Heart right ventricle (tissue), 16 donors: ENCODE data around the gene NDST3. TPM values are rescaled to one million over a fixed set of nuclear protein-coding genes. Genes with fewer than 3 reads are reported as not detected.

Experiments used
- ATAC-seq, 8 donors: fragments of 200-7000 bp; cut with Tn5 transposase; one replicate each; pipeline ENCODE4 v1.9.1; 2020; ENCODE audit warnings: mild to moderate bottlenecking in 8 of 8, moderate library complexity in 8 of 8, moderate number of reproducible peaks in 1 of 8
- DNase-seq, 2 donors: peaks; one replicate each; pipeline ENCODE4 v3.0.0-alpha.2; 2020
- H3K27ac ChIP-seq, 10 donors: fragments of 200-600 bp; sonication (generic) in 2 of 10; one replicate each; pipeline versions ENCODE4 v1.5.0 to v1.8.0; 2020 to 2022; ENCODE audit warnings: mild to moderate bottlenecking in 3 of 10
- H3K27me3 ChIP-seq, 7 donors: fragments of 200-600 bp; one replicate each; pipeline ENCODE4 v1.8.0; 2021 to 2022; ENCODE audit warnings: mild to moderate bottlenecking in 2 of 7
- H3K36me3 ChIP-seq, 9 donors: fragments of 200-600 bp; sonication (generic) in 1 of 9; one replicate each; pipeline versions ENCODE4 v1.5.0 to v1.8.0; 2020 to 2022; ENCODE audit warnings: mild to moderate bottlenecking in 2 of 9
- H3K4me1 ChIP-seq, 9 donors: fragments of 200-600 bp; sonication (generic) in 1 of 9; one replicate each; pipeline versions ENCODE4 v1.5.0 to v1.8.0; 2020 to 2022; ENCODE audit warnings: mild to moderate bottlenecking in 4 of 9
- H3K4me3 ChIP-seq, 10 donors: fragments of 200-600 bp; sonication (generic) in 2 of 10; one replicate each; pipeline versions ENCODE4 v1.5.0 to v1.8.0; 2020 to 2022; ENCODE audit warnings: mild to moderate bottlenecking in 7 of 10, moderate library complexity in 2 of 10
- H3K9me3 ChIP-seq, 11 donors: fragments of 200-600 bp in 10 of 11; sonication (generic) in 2 of 11; one replicate each; pipeline versions ENCODE4 v1.5.0 to v1.8.0; 2013 to 2022; ENCODE audit warnings: mild to moderate bottlenecking in 2 of 11, control low read depth in 1 of 11, moderate library complexity in 1 of 11
- CTCF ChIP-seq, 9 donors: fragments of 200-600 bp; sonication (generic) in 2 of 9; IDR thresholded peaks; one replicate each; pipeline versions ENCODE4 v1.5.0 to v1.8.0; 2021 to 2022; ENCODE audit warnings: antibody characterized with exemption in 9 of 9, mild to moderate bottlenecking in 5 of 9, moderate library complexity in 1 of 9
- WGBS, 2 donors: extraction: QIAGEN DNeasy Blood & Tissue Kit; methylation state at CpG; one replicate each; pipeline ENCODE4 v1.1.7; 2013; ENCODE audit warnings: inconsistent platforms in 1 of 2; 5-methylcytosine and 5-hydroxymethylcytosine counted together
- intact Hi-C, 10 donors: fragments of 100-400 bp; cut with DNase I; formaldehyde crosslinking; loops; one replicate each; pipeline versions ENCODE4 v1.11.1 to v1.14.2; 2022
- polyA plus RNA-seq, 2 donors: library from polyadenylated mRNA; stranded (reverse); fragments of 200-250 nt; gene quantifications; one replicate each; pipeline ENCODE4 v1.2.3, GENCODE V29; 2013
- total RNA-seq, 10 donors: library from RNA; stranded (reverse); fragmentation: NEBNext Ultra II Directional in 3 of 10; extraction: Animal tissue kit (Norgen Biotek cat#: 25700) in 3 of 10; gene quantifications; one replicate each; pipeline versions ENCODE4 v1.2.1 to v1.2.4, GENCODE V29; 2021 to 2023
- donor health status: Arrhythmogenic right ventricular cardiomyopathy.
- donor health status: ischemic (EF 13 %, LVEDD 7.1; RV severe dilation, severe dysfunction).
- donor health status: healthy with polysubstance abuse.
- donor health status: DM: no; HTN: yes; CAD: no.
- donor health status: DM: no; HTN: no; CAD: no.
- donor health status: ischemic (EF 25% LVEDD 6.9; RV normal size, moderate dysfunction).
- donor health status: ischemic (EF 25% LVEDD 5.7; RV mildly dilated, moderate dysfunction).
- donor health status: healthy.
- donor health status: DM: yes; HTN: yes; CAD: no.
- donor health status: Ischemic cardiomyopathy.
- donor health status: ischemic (EF 35%, LVEDD 5.7; RV mildly dilated, moderate dysfunction).
- donor health status: nonischemic (EF 11% LVEDD 7.7; RV severe dilation, severe dysfunction).
- donor health status: DM: yes; HTN: yes; CAD: no.
- donor health status: PGD.
- donor health status: ischemic (EF 29% LVEDD 5.4; RV normal size, mild dysfunction).
- donor health status: nonischemic (EF 23%, LVEDD 6.1; RV moderate dilation, normal function).

NDST3 gene
- total and polyA plus RNA-seq, 12 donors = 0.04 TPM; not detected in 11

- no peak for TF ChIP-seq CTCF (IDR thresholded peaks at IDR 0.05)
- DNase-seq (no peak), ATAC-seq (no peak)
- H3K27me3 ChIP-seq = peaks cover 0 to 13% (median 5%) of the 10 kb centered on the region in 7 donors
- no peaks in the 10 kb centered on the region for H3K9me3 ChIP-seq
- intact Hi-C loops = loop anchor here in 1 of 10 donors (10.0 kb wide), 1 partner anchor 411 kb away; the partner anchor contains the start of gene METTL14
- H3K36me3 ChIP-seq = no peaks in the 10 kb centered on the region
- WGBS, 2 donors = 78 to 86% methylated on average over 1 of the region's 1 CpG
- no peak overlapping the region for H3K4me3 ChIP-seq
- H3K4me1 ChIP-seq = peaks cover 0 to 8% (median 0%) of the 10 kb centered on the region in 9 donors
- no peak overlapping the region for H3K27ac ChIP-seq
Observed at GRCh38 chr4:118273642-118274041, 239.4 kb downstream of the NDST3 start.

- no peak overlapping the region for H3K4me3 ChIP-seq
- no peak for TF ChIP-seq CTCF (IDR thresholded peaks at IDR 0.05)
- no peak overlapping the region for H3K27ac ChIP-seq
- H3K36me3 ChIP-seq = peaks cover 0 to 14% (median 0%) of the 10 kb centered on the region in 9 donors
- H3K9me3 ChIP-seq = no peaks in the 10 kb centered on the region
- DNase-seq = no peak
- WGBS, 2 donors = 82 to 87% methylated on average over 2 of the region's 2 CpGs
- ATAC-seq = no peak
- intact Hi-C loops = loop anchor here in 1 of 10 donors (10.0 kb wide), 1 partner anchor 408 kb away; the partner anchor contains the start of gene METTL14
- H3K27me3 ChIP-seq = peaks cover 0 to 7% (median 0%) of the 10 kb centered on the region in 7 donors
- peaks cover 3 to 32% (median 19%) of the 10 kb centered on the region in 9 donors for H3K4me1 ChIP-seq
Observed at GRCh38 chr4:118276580-118276979, 242.3 kb downstream of the NDST3 start.

- Histone ChIP-seq H3K4me3 (no peak overlapping the region), H3K36me3 (peaks cover 0 to 21% (median 0%) of the 10 kb centered on the region in 9 donors), H3K9me3 (no peaks in the 10 kb centered on the region), H3K27me3 (peaks cover 0 to 4% (median 0%) of the 10 kb centered on the region in 7 donors), H3K27ac (no peak overlapping the region), H3K4me1 (peaks cover 3 to 38% (median 26%) of the 10 kb centered on the region in 9 donors)
- intact Hi-C loops = loop anchor here in 1 of 10 donors (10.0 kb wide), 1 partner anchor 408 kb away; the partner anchor contains the start of gene METTL14
- ATAC-seq (no peak), DNase-seq (no peak)
- TF ChIP-seq CTCF (IDR thresholded peaks at IDR 0.05) = no peak
- 92 to 95% methylated on average over 4 of the region's 4 CpGs for WGBS, 2 donors
Observed at GRCh38 chr4:118277243-118277642, 243.0 kb downstream of the NDST3 start.

GRCh38 chr4:118278473-118279274, 244.4 kb downstream of the NDST3 start:
- H3K27me3 ChIP-seq = no peaks in the 10 kb centered on the region
- intact Hi-C loops = loop anchor here in 1 of 10 donors (10.0 kb wide), 1 partner anchor 406 kb away; the partner anchor contains the start of gene METTL14
- ATAC-seq = peak; percentile 97 to 100 (median 99)
- H3K36me3 ChIP-seq = peaks cover 0 to 25% (median 0%) of the 10 kb centered on the region in 9 donors
- 0 to 1% methylated on average over 55 to 56 of the region's 56 CpGs for WGBS, 2 donors
- TF ChIP-seq CTCF (IDR thresholded peaks at IDR 0.05) = no peak
- H3K9me3 ChIP-seq = no peaks in the 10 kb centered on the region
- H3K4me1 ChIP-seq = peaks cover 3 to 39% (median 26%) of the 10 kb centered on the region in 9 donors
- peak overlapping the region; percentile 82 to 98 (median 93) for H3K27ac ChIP-seq
- peak overlapping the region; percentile 54 to 93 (median 80) for H3K4me3 ChIP-seq
- DNase-seq = peak; percentile 93
